ENCODE data around the gene CMTM4.
"Not testable (repeated sequence)": the region's sequence is repeated elsewhere in the genome, so short reads cannot be mapped to it uniquely, and the experiment has no call there.

Gene CMTM4

DNA sequence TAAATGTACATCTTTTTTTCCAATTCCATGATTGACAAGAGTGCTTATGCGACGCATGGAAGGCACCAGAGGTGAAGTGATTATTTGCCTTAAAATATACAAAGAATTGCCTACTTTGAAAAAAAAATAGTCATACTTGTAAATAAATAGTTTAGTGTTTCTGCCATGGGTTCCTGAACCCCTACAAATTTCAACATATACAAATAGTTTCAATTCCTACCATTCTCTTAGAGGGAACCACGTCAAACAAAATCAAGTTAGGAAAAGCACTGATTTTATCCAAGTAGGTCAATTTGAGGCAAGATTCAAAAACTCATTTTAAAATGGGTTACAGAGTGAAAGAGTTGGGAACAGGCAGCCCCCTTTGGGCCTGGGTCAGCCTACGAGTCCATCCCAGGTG is 80.4 kb downstream of the CMTM4 start:
- DNase-seq (ENCODE audit: low read depth), result no peak

DNA sequence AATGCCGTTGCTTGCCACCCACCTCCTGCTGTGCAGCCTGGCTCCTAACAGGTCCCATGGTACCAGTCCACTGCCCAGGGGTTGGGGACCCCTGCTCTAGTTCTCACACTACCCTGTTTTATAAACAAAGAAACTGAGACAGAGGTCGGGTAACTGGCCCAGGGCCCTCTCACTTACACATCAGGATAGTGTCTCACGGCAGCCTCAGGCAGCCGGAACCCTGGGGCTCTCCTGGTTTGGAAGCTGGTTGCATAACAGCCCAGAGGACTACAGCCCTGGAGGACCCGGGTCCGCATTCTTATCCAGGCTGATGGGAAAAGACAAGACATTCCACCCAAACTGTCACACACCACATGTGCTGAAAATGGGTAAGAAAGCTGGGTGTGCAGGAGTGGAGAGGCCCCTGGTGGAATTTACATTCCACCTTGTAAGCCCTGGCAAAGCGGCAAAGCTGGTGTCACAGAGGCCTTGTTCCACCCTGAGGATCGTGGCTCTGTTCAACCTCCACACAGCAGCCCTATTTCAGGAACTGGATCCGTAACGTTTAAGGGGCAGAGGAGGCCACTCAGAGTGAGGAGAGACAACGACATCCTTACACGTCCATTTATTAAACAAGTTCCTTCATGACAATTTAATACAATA is 82.3 kb downstream of the CMTM4 start:
- DNase-seq (ENCODE audit: low read depth), result no peak

DNA sequence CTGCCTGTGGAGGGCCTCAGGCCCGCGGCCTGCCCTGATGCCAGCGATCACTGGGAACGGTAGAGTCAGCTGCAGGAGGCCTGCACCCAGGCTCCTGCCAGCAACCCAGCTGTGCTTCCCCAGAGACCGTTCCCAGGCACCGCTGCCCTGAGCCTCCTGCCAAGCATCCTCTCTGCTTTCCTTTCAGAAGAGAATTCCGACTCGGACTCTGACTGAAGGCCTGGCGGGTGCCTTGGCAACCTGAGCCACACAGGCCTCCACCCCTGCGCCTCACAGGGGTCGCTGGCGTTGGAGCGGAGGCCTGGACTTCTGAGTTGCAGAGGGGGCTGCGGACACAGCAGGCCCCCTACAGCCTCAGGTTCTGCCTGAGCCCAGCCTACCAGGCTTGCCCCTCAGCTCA is 84.1 kb downstream of the CMTM4 start:
- DNase-seq (ENCODE audit: low read depth), result no peak

DNA sequence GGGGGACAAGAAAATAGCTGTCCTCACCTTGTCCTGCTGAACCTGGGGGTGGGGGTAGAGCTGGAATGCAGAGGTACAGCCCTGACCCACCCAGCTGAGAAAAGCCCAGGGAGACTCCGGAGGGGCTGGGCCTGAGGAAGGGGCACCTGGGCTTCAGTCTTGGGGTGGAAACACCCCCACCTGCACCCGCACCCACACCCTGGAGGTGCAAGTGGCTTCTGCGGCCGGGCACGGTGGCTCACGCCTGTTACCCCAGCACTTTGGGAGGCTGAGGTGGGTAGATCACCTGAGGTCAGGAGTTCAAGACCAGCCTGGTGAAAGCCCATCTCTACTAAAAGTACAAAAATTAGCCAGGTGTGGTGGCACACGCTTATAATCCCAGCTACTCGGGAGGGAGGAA is 84.6 kb downstream of the CMTM4 start:
- DNase-seq (ENCODE audit: low read depth), result not testable (repeated sequence)

DNA sequence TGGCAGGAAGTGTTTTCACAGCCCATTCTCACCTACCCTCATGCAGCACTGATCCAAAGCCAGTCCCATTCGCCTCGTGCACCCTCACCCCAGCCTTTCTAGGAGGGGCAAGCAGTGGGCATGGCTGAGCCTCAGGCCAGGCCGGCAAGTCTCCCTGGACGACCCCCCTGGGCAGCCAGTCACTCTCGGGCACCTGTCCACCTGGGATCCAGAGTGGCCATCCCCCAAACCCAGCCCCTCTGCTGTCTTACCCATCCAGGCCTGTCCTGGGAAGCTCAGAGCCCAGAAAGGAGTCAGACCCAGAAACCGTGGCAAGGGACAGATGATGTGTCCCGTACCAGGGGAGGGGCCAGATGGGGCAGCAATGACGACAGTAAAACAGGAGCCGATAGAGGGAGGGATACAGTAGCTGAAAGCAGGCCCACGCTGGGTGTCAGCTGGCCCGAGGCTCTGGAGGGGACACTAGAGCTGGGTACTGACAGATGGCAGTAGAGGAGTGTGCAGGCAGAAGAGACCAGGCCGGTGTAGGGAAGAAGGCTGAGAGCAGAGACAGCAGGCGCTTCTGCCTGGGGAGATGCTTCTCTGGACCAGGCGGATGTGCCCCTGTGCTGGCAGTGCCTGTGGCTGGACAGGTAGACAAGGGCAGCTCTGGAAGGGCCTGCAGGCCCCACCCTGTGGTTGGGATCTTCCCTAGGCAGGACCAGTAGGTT is 86.3 kb downstream of the CMTM4 start:
- DNase-seq (ENCODE audit: low read depth), result no peak

DNA sequence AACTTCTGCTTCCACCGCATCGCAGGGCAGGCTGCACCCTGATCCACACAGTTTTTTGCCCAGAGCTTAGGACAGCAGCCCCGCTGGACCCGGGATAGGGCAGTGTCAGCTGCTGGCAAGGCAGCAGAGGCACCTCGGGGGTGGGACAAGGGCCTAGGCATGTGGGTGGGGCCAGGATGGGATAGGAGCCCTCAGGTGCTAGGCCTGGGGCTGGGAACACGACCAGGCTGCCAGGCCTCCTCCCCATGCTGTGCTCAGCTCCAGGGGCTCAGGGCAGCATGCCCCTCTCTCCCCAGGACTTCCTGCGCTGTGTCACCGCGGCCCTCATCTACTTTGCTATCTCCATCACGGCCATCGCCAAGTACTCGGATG is 87.4 kb downstream of the CMTM4 start:
- DNase-seq (ENCODE audit: low read depth), result no peak

DNA sequence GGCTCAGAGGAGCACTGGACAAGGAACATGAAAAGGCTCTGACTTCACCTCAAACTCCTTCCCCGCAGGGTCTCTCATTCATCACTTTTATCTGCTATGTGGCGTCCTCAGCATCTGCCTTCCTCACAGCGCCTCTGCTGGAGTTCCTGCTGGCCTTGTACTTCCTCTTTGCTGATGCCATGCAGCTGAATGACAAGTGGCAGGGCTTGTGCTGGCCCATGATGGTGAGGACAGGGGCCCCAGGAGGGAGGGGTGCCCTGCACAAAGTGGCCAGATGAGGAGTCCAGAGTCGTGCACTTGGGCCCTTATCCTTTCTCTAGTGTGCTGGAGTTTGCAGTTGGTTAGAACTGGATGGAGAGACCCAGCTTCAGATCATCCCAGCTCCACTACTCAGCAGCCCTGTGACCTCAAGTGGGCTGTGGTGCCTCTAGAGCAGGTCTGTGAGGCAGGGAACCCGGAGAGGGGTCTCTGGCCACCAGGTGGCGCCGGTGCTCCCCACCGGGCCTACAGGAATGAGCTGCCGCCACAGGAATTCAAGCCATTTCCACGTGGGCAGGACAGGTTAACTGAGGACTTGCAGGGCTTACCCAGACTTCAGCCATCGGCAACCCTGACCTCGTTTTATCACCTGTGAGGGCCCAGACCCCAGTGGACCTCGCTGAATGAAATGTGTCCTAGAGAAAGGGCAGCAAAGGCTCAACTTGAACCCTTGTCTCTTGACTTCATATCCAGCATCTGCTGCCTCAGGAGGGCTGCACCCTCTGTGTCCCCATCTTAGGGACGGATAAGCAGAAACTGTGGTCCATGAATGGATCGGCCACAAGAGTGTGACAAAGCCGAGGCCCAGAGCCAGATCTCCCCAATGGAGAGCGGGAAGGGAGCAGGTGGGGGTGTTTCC is 88.1 kb downstream of the CMTM4 start:
- peak; percentile 80 for DNase-seq (ENCODE audit: low read depth)

DNA sequence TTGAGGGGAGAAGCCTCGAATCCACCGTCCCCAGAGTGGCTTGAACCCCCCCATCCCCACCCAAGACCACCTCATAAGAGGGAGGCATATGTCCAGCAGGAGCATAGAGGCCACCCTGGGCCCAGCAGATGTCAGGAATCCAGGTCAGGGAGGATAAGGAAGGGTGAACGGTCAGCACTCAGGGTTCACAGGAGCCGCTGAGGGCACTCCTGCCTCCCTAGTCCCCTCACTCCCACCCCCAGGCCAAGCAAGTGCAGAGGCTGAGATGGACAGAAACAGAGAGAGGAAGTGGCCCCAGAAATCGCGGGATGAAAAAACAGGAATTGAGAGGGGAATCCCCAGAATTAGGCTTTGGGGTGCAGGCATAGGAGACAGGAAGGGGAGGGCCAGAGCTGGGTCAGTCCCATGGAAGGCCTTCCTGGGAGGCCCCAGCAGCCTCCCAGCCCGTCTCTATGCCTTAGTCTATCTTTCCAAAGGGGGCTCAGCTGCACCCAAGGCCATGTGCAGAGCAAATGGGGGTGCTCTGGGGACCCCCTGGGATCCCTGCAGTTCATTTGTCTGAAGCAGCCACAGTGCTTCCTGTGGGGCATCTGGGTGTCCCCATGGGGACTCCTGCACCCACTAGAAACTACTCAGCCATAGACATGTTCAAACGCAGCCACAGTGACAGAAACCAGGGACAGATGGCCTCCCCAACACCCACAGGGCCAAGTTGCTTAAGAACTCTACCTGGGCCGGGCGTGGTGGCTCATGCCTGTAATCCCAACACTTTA is 90.4 kb downstream of the CMTM4 start:
- DNase-seq (ENCODE audit: low read depth), result no peak

DNA sequence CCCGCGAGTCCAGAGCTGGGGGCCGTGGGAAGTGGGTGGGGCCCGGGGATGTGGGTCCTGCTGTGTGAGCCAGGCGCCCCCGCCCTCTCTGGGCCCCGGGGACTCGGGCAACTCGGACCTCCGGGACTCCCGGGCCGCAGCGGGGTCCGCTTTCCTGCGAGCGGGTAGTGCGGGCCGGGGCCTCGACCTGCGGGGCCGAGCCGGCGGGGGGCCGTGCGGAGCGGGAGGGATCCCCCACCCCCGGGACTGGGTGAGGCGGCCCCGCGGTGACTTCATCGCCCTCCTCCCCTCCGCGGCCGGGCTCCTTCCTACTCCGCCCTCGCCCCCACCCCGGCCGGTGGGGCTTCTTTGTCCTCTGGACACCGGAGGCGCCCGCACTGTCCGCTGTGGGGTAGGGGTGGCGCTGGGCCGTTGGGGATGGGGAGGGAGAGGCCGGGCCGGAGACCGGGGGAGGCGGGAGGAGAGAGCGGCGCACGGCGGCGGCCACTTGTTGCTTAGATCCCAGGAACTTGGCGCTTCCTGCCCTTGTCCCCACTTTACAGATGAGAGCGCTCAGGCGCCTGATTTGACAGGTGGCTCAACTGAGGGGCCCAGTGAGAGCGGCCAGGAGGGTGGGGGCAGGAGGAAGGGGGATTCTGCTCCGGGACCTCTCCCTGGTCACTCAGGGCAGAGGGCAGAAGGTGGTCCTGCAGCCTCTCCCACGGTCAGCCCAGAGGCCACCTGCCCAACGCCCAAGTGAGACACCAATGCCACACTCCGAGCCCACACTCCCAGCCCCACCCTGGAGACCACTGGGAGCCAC is 91.2 kb downstream of the CMTM4 start:
- peak; percentile 19 for DNase-seq (ENCODE audit: low read depth)

DNA sequence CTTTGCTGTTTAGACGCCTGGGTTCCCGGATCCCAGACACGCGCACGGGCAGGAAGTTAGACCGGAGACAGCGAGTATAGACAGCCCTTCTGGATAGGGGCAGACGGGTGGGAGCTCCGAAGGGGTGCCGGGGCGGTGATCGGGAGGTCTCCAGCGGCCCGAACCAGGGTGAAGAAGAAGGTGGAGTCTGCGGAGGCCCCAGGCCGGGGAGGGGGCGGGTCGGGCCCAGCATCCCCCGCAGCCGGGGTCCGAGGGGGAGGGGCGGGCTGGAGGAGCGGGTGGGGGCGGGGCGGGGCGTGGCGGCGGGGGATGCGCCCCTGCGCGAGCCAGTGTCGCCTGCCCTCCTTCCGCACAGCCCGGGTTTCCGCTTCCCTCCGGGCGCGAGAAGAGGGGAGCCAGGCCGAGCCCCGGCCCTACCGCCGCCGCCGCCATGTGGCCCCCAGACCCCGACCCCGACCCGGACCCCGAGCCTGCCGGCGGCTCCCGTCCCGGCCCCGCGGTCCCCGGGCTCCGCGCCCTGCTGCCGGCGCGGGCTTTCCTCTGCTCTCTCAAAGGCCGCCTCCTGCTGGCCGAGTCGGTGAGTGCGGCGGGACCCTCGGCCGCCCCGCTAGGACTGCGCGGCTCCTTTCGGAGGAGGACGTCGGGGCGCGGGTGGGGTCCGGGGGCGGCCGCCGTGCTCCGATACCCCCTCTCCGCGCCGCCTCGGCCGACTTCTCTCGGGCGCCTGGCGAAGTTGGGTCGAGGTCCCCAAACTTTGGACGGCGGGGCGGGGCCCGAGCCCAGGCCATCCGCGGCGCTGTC is 92.0 kb downstream of the CMTM4 start, which contains the start of gene CMTM3:
Gene CMTM3, plus strand, starts transcription at position 329 of the 801 bp plus-strand sequence. Its CDS starts 102 bp downstream, at position 431.
- peak; percentile 64 for DNase-seq (ENCODE audit: low read depth)

DNA sequence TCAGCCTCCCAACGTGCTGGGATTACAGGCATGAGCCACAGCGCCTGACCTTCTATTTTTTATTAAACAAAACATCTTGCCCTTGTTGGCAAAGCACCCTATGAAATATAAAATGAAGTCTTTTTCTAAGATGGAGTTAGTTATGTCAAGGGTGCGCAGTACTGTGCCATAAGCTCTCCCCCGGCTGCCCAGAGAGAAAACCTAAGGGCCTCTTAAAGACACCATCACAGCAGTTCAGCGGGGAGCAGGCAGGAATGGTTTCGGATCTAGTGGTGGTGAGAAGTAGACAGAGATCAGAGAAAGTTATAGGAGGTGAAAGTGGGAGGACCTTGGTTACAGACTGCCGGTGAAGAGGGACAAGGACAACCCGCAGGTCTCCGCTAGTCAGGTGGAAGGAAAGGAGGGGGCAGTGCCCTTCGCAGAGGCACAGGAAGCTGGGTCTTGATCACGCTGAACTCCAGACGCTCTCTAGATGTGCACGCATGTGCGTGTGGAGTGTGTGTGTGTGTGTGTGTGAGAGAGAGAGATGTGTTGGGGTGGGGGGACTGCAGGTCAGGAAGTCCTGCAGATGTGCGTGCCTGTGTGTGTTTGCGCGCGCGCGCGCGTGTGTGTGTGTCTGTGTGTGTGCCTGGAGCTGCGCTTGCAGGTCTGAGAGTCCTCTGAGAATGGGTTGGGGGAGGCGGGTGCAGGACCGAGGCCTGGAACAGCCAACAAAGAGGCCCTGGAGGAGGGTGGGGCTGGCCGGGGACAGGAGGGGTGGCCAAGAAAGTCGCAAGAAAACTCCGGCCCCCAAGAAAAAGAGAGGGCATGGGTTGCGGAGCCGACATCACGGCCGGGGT is 92.8 kb downstream of the CMTM4 start:
- peak; percentile 52 for DNase-seq (ENCODE audit: low read depth)

DNA sequence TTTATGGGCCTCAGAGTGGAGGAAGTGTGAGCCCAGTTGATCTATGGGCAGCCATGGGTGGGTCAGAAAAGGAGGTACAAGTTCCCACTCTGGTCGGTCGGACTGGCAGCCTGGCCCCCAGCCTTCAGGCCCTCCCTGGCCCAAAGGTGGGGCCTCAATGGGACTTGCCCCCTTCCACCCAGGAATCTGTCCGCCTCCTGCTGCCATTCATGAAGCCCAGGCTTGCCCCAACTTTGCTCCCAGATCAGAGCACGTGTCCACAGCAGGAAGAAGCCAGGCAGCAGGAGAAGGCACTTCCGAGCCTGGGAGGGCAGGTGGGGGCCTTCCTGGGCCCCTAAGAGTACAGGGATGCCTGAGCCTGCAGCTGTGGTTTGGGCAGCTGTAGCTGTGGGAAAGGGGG is 95.1 kb downstream of the CMTM4 start:
- DNase-seq (ENCODE audit: low read depth), result no peak

DNA sequence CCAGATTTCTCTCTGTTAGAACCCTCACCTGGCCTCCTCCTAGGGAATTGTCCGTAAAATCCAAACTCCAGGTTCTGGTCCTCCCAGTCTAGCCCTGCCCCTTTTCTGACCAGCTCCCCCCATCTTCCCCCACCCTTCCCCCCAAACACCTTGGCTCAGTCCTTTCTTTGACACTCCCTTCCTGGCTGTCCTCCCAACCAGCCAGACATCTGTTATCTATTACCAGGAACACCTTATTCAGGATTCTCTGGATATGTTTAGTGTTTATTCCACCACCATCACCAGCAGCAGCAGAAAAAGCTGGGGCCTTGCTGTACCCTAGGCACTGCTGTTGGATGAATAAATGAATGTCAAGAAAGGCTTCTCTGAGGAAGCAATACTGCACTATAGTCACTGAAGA is 96.1 kb downstream of the CMTM4 start:
- no peak for DNase-seq (ENCODE audit: low read depth)

DNA sequence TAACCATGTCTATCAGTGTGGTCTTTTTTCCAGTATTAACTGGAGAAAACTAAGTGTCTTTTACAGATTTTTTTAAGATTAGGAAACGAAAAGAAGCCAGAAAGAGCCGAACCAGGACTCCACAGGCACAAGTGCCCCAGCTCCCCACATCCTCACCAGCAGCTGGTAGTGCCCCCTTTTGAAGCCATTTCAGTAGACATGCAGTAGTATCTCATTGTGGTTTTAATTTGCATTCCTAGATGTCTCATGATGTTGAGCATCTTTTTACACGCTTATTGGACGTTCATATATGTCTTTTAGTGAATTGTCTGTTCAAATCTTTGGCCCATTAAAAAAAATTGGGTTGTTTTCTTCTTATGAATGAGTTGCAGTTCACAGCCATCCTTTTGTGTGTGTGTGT is 96.8 kb downstream of the CMTM4 start:
- no peak for DNase-seq (ENCODE audit: low read depth)

DNA sequence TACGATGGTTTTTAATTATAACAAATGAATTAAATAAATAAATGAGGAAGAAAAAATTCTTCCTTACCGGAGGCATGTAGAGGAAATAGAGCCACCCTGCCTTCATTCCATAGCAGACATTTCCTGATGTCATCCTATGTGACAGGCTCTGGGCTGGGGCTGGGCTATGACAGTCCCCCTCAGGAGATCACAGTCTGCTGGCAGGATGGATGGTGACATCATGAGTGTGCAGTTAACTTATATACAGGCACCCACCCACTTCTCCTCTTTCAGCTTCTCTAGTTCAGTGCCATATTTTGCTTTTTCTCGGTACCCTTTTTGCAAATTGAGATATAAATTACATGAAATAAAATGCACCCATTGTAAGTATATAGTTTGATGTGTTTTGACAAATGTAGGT is 98.4 kb downstream of the CMTM4 start:
- DNase-seq (ENCODE audit: low read depth), result no peak

DNA sequence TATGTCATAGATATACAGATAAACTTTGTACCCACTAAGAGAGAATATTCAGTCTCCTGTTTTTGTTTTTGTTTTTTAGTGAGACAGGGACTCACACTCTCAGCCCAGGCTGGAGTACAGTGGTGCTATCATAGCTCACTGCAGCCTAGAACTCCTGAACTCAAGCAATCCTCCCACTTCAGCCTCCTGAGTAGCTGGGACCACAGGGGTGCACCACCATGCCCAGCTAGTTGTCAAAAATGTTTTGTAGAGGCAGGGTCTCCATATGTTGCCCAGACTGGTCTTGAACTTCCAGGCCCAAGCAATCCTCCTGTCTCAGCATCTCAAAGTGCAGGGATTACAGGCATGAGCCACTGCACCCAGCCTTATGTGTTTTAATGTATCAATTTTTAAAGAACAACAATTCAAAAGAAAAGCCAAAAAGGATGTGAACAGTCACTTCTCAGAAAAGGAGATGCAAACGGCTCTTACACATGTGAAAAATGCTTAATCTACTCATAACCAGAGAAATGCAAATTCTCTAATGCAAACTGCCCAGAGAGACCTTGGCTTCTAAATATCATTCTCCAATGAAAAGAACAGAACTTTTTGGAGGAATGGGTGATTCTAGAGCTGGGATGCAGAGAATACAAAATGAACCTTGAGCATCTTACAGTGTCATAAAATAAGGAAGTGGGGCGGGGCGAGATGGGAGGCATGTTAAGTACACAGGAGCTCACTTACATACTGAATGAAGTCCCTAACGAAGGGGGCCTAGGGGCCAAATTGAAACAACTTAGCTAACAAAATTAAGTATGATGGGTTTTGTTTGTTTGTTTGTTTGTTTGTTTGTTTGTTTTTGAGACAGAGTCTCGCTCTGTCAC is 99.3 kb downstream of the CMTM4 start:
- DNase-seq (ENCODE audit: low read depth), result no peak

DNA sequence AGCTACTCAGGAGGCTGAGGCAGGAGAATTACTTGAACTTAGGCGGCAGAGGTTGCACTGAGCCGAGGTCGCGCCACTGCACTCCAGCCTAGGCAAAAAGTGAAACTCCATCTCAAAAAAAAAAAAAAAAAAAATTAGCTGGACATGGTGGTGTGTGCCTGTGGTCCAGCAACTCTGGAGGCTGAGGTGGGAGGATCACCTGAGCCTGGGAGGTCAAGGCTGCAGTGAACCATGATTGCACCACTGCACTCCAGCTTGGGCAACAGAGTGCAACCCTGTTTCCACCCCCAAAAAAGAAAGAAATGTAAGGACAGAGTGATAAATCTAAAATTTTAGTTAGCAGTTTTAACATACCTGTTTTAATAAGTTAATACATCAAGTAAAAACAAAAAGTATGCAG is 100.0 kb downstream of the CMTM4 start:
- not testable (repeated sequence) for DNase-seq (ENCODE audit: low read depth)

DNA sequence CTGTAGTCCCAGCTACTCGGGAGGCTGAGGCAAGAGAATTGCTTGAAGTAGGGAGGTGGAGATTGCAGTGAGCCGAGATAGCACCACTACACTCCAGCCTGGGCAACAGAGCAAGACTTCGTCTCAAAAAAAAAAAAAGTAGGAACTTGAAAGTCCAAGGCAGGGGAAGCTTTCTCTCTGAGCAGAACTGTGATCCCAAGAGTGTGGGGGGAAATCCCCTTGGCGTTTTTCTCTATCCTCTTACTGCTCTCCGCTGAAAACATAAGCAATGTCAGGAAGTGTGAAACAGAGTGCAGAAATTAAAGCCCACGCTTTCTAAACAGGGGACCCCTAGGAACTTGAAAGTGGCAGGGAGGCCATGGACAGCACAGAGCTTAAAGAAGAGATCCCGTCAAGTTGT is 101.8 kb downstream of the CMTM4 start:
- no peak for DNase-seq (ENCODE audit: low read depth)

DNA sequence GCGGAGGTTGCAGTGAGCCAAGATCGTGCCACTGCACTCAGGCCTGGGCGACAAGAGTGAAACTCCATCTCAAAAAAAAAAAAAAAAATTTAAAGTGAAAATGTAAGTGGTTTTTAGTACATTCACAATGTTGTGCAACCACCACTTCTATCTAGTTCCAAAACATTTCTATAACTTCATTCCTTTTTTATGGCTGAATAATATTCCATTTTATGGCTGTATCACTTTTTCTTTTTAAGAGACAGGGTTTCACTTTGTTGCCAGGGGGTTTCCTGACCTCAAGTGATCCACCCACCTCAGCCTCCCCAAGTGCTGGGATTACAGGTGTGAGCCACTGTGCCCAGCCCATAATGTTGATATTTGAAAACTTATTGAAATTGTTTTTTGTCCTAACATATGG is 103.7 kb downstream of the CMTM4 start:
- no peak for DNase-seq (ENCODE audit: low read depth)
